Activated CD4-positive, CD25-positive, alpha-beta regulatory T cell (primary cell): ENCODE measurements around the gene TMEM233.
"Not testable (repeated sequence)": the region's sequence is repeated elsewhere in the genome, so short reads cannot be mapped to it uniquely, and the experiment has no call there.

Experiments
- DNase-seq, 4 experiments: peaks; one replicate each; lab custom pipeline; 2025; lab: John Stamatoyannopoulos, UW

The TMEM233 gene

DNA sequence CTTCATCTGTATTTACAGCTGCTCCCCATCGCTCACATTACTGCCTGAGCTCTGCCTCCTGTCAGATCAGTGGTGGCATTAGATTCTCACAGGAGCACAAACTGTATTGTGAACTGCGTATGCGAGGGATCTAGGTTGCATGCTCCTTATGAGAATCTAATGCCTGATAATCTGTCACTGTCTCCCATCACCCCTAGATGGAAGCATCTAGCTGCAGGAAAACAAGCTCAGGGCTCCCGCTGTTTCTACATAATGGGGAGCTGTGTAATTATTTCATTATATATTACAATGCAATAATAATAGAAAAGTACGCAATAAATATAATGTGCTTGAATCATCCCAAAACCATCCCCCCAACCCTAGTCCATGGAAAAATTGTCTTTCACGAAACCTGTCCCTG is 64.6 kb downstream of the TMEM233 start:
- not testable (repeated sequence) for DNase-seq

DNA sequence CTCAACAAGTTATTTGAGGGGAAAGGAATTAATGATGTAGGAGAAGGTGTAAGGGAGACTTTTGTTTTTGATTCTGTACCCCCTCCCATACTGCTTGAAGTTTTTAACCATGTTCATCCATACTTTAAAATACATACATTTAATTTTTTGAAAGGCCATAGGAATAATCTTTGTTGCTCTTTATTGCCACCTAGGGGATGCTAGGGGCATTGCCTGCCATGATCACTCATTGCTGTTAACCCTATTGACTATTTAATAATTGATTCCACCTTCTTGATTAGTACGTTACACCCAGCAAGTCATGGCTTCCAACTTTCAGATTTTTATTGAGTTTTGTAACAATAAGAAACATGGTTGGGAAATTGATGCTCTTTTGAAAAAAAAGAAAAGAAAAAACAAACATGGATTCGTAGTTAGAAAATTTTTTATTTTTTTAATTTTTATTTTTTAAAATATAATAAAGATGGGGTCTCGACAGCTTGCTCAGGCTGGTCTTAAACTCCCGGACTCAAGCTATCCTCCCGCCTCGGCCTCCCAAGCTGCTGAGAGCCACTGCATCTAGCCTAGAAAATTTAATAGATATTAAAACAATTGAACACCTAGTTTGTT is 65.8 kb downstream of the TMEM233 start:
- DNase-seq: no peak

DNA sequence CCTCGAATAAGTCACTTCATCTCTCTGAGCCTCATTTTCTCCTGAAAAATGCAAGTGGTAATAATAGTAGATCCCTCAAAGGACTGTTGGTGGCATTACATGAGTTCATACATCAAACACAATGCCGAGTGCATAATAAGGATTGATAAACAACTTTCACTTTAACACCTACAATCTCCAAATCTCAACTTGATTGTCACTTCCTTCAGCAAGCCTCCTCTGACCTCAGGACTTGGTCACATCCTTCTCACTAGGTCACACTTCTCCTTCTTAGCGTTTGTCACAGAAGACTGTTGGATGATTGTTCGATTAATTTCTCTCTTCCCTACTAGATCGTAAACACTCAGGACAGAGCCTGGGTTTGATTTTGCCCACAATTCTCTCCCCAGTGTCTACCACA is 66.5 kb downstream of the TMEM233 start:
- no peak for DNase-seq

DNA sequence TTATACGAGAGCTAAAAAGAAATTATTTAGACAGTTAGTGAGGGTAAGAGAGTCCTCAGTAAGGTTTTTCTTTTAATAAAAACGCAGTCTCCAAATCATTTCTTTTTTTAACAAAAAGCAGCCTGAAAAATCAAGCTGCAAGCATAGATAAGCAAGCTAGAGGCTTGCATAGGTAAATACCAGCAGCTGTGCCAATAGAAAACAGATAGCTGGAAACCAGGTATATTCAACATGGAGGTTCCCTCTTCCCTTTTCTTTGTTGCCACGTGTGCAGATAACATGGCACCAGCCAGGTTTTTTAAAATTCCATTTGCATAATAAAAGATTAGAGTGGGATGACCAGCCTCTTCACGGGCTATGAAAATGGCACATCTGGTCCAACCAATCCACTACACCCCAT is 68.3 kb downstream of the TMEM233 start:
- DNase-seq: no peak

DNA sequence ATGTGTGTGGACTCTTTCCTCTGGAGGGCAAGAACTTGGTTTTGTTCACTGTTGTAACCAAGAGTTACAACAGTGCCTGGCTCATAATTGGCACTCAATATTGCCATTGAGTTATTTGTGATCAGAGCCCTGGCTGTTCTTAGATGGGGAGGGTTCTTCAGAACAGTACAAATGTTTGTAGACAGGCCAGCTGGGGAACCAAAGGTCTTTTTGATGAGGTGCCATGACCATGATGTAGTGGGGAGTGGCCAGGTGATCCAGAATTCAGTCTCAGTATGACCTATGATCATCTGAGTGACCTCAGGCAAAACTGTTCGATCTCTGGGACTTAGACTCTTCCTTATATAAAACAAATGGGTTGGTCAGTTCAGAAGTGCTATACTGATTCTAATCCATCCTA is 71.1 kb downstream of the TMEM233 start:
- DNase-seq: no peak

DNA sequence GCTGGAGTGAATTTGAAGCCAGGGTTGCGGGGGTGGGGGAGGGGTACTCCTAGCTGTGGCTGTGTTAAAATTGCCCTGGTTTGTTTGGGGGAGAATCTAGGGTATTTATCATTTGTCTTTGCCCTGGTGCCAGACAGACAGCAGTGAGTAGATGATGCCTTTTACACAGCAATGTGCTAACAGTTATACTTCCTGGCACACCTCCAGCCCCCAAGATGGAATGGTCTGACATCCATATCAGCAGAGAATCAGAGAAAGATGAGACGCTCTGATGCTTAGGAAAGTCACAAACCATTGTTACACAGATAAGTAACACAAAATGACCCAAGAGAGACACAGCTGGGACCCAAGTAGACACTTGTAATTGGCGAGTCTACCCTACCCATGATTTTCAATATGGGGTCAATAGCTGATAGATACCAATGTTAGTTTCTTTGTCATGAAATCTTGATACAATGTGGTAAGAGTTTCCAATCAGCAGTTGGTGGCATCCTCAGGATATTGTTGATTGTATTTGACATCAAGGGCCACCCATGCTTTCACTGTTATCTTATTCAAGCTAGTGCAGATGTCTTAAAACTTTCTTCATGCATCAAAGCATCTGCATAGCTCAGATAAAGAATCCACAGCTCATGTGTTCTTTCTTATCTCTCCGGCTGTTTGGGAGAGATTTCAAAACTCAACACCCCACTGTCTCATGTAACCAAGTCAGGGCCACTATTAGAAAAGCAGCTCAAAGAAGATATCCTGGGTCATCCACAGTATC is 71.8 kb downstream of the TMEM233 start:
- DNase-seq: no peak

DNA sequence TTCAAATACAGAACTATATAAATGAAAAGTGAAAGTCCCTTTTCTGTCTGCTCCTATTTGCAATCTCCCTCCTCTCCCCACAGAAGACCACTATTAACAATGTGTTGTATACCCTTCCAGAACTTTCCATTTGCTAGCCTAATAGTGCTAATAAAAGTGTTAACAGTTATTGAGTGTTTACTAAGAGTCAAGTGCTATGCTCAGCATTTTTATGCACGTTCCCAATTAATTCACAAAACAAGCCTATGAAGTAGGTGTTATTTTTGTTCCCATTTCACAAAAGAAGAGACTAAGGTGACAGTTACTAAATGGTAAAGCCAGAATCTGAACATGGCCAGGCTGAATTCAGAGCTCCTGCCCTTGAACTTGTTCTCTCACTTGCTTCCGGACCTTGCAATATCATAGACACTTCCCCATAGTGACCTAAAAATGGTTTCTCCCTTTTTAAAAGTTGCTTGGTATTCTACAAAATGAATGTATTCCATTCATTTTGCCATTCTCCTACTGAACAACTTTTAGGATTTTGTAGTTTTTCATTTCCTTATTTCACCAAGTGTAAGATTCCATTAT is 72.7 kb downstream of the TMEM233 start:
- DNase-seq: no peak

DNA sequence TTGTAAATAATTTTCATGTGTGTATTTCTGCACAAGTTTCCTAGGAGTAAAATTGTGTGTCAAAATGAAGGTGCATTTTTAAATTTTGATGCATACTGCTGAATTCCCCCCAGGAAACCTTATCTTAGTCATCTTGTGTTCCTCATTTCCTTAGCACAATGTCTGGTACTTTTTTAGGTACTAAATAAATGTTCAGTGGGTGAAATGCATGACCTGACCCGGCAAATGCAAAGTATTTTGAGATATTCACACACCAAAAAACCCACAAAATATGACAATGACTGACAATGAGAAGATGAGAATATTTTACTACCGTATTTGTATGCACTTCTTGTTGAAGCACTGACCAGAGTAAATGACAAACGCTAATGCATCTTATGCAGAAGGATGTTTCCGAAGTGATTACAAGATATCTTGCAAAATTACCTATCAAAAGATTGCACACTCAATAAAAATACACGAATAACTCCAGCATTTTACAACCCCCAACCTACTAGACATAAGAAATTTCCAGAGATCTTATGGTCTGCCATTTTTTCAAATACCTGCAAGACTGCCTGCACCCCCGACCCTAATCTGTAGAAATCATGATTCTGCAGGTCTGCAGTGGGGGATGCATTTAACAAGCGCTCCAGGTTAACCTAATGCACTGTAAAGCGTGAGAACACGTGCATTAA is 73.5 kb downstream of the TMEM233 start:
- no peak for DNase-seq

DNA sequence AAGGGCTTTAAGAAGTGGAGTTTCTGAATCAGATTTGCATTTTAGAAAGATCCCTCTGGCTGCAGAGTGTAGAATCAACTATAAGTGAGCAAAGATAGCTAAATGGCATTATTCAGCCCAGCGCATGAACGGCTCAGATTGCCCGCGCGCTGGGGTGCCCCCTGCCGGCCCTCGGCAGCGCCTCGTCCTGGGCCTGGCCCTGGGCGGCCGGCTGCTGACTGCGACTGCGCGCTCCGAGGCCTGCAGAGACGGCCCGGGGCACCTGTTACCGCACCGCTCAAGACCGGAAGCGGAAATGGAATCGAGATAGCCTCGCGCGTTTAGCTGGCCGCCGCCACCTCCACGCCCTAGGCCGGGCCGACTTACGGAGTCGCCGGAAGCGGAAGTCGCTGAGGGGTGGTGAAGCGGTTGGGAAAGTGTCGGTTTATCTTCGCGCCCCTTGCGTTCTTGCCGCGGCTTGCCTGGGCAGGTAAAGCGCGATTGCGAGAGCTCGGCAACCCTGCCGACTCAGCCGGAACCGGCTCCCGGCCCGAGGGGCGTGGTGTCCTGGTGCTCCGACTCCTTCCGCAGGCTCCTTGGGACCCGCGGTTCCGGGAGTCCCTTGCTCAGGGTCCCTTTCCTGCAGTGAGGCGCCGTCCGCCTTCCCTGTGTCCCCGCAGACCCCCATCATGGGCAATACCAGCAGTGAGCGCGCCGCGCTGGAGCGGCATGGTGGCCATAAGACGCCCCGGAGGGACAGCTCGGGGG is 74.2 kb downstream of the TMEM233 start, which contains the start of gene PRKAB1:
Gene PRKAB1 (plus strand): TSS at position 557 of the 747 bp plus-strand sequence. CDS start 112 bp downstream, at position 669.
- peak; percentile 86 to 96 (median 91) for DNase-seq

DNA sequence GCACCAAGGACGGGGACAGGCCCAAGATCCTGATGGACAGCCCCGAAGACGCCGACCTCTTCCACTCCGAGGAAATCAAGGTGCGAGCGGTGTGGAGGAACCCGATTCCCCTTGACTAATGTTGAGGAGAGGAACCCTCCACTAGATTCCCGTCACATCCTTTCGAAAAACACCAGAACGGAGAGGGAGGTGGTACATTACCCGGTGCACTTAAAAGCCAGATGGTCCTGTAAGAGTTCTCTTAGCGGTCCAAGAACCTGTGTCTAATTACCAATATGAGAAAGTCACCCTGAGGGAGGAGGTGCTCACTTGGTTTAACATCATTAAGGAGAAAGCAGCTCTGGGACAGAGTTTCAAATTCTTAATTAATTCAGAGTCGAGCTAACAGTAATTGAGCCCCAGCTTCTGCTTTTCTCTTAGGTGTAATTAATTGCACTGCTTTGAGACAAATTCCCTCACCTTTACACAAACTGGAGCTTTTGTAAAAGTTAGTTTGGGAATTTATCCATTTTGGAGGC is 74.8 kb downstream of the TMEM233 start:
- DNase-seq: no peak

DNA sequence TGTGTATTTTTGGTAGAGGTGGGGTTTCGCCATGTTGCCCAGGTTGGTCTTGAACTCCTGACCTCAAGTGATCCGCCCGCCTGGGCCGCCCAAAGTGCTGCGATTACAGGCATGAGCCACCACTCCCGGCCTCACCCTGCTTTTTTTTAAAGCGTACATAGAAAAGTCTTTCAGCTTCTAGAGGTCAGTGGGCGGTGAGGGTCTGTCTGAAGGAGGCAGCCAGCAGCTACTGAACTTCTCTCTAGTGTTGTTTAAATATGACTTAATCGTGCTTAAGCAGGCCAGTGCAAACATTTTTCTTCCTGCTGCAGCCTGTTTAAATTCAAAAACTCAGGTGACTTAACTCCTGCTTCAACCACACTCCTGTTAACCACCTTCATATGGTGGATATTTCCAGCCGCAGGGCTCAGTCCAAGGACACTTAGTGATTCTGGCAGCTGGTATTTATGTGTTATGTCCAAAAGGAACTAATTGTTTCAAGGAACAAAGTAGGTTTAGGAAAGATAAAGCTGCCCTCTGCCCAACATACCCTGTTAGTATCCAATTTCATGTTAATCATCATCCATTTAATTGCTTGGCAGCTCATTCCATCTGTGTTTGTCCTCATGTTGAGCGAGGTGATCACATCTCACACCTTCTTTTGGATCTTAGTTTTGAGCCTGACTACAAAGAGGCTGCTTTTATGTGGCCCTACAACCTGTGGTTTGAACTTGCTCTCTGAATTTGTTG is 76.3 kb downstream of the TMEM233 start:
- no peak for DNase-seq

DNA sequence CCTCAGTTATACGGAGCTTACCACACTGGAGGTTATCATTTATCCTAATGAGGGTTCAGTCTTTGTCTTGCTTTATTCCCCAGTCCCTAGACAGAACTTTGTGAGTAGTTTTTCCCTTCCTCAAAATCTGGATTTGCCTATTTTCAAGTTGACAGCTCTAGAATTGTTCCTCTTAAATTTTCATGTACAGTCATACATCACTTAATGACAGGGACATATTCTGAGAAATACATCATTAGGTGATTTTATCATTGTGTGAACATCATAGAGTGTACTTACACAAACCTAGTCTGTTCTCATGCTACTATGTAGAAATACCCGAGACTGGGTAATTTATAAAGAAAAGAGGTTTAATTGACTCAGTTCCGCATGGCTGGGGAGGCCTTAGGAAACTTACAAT is 77.5 kb downstream of the TMEM233 start:
- DNase-seq: no peak

DNA sequence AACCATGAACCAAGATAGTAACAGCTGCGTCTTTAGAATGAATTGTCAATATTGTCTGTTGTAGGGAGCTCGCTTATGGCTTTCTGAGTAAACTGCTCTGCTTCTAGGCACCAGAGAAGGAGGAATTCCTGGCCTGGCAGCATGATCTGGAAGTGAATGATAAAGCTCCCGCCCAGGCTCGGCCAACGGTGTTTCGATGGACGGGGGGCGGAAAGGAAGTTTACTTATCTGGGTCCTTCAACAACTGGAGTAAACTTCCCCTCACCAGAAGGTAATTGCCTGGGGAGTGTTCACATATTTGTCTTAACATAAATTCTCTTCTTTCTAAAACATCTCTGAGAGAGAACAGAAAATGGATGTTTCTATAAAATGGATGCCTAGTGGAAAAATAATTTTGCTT is 78.6 kb downstream of the TMEM233 start:
- DNase-seq: no peak

DNA sequence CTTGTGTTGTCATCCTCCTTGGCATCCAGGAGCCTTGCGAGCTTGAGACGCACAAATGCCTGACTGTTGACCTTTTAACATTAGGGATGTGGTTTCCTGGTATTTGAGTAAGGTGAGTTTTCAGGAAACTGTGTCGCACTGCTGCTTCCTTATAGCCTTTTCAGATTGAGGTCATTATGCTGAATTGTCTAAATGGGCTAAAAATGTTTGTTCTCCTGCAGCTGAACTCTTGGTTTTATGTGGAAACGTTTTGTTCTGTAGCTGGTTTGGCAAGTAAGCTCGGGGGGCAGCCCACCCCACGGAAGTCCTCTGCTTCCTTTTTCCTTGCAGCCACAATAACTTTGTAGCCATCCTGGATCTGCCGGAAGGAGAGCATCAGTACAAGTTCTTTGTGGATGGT is 80.1 kb downstream of the TMEM233 start:
- no peak for DNase-seq

DNA sequence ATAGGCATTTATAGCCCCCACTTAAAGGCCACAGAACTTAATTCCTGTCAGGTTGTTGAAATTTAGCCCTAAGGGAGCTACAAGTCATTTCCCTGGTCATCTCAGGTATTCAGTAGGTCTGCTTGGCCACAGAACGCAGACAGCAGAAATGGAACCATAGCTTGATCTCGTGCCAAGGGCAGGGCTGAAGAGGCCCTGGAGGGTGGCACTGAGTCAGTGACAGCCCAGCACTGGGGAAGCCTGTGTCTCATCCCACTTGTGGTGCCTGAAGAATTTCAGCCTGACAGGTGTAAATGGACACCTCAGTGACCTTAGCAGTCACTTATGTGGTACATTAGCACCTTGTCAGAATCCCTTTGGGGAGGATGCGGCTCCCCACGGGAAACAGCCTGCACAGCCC is 81.0 kb downstream of the TMEM233 start:
- DNase-seq: no peak

DNA sequence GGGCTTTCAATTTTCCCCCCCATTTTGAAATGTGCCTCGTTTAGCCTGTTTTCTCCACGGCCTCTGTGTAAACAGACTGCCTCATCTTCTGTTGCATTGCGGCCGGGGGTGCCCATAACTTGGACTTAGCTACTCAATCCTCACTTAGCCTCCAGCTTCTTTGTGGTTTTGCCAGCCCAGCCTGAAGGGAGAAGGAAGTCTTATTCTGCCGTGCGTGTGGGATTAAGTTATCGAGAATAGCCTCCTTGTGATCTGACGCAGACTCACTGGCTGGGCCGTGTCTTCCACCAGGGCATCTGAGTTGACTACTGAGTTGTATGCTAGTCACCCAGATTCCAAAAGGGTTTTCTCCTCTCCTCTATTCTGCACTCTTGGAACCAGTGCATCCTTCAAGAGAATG is 82.4 kb downstream of the TMEM233 start:
- DNase-seq: no peak

DNA sequence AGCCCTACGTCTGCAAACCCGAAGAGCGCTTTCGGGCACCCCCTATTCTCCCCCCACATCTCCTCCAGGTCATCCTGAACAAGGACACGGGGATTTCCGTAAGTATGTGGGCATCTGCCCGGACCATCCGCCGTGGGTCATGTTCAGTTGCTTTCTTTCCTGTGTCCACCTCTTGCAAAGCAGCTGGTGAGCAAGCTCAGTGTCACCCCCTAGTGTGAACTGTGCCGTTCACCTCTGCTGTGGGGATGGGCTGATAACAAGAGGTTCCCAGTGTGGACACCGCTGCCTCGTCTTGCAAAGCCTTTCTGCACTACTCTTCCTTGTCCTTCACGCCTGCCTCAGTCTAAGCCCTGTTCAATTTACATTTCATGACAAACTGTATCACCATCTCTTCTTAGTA is 83.0 kb downstream of the TMEM233 start:
- DNase-seq: no peak

DNA sequence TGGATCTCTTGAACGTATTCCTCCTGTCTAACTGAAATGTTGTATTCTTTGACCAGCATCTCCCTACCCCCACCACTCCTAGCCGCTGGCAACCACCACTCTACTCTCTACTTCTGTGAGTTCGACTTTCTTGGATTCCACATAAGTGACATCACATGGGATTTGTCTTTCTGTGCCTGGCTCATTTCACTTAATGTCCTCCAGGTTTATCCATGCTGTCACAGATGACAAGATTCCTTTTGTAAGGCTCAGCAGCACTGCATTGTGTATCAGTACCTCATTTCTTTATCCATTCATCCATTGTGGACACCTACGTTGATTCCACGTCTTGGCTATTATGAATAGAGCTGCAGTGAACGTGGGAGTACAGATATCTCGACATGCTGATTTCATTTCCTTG is 84.9 kb downstream of the TMEM233 start:
- DNase-seq: no peak

DNA sequence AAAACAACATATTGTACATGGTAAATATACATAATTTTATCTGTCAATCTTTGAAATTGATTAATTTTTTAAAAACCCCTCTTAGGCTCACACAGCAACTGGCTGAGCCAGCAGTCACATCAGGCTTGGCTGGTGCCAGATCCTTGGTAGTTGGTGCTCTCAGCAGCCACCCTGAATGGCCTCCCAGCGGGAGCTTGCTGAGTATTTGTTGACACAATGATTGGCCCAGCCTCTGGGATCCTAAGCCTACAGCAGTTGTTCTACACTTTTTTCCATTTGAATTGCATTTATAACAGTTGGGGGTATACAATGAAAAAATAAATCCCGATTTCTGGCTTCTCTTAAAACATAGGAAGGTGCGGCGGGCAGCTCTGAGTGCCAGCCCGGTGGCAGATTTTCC is 85.5 kb downstream of the TMEM233 start:
- DNase-seq: no peak

DNA sequence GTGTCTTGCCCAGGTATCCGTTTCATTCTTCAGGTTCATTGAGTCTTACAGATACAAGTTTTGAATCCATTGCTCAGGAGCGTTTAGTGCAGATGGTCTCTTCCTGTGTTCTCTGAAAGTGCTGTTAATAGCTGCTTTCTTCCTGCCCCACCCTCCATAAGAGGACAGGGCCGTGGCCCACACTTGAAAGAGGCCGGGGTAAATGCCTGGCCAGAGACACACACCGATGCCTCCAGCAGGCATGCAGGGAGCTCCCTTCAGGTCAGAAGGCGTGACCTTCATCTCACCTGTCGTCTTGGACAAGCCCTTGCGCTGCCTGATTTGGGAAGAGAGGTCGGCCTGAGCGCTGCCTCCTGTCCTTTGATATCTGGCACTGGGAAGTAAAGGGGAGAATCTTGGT is 85.9 kb downstream of the TMEM233 start:
- DNase-seq: no peak

DNA sequence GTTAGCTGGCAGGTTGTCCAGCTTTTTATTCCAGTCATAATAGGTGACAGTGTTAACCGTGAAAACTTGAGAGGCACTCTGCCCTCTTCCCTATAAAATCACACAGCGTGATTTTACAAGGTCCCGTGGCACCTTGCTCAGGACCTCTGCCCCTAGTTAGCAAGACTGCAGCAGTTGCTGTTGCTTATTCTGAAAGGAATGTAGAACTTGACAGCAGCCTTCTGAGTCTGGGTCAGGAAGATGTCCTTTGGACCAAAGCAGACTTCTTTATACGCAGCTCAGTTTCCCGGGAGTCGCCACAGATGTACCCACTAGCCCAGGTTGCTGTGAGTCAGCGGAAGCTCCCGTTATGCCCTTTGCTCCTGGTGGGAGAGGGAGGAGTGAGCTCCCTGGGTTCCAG is 87.5 kb downstream of the TMEM233 start:
- DNase-seq: no peak
